ENCODE data around the gene DEFB113. TPM values are rescaled to one million over a fixed set of nuclear protein-coding genes. Genes with fewer than 3 reads are reported as not detected.

DEFB113 gene
- total and polyA plus RNA-seq, 2 donors (not counting 1 experiment from before 2014, with no cell fraction given), result not detected

GRCh38 chr6:49966334-49966733 is 3.1 kb downstream of the DEFB113 start:
- Mint-ChIP-seq H3K4me1 (no peaks in the 10 kb centered on the region), H3K27me3 (no peaks in the 10 kb centered on the region), H3K4me3 (no peak overlapping the region), H3K9me3 (ENCODE audit: insufficient read depth) (no peaks in the 10 kb centered on the region), H3K27ac (no peak overlapping the region)
- ChIA-PET POLR2A (no interaction called here), CTCF (no interaction called here)
- Histone ChIP-seq H3K27me3 (replicated peaks in 1 of 4; ENCODE audit: control extremely low read depth in 1 of 4, control insufficient read depth in 3 of 4, insufficient read depth in 4 of 4, low read length in 3 of 4) (no peaks in the 10 kb centered on the region), H3K9me3 (ENCODE audit: control extremely low read depth in 1 of 3, control insufficient read depth in 2 of 3, insufficient read depth in 1 of 3, low read length in 2 of 3) (no peaks in the 10 kb centered on the region), H3K27ac (ENCODE audit: low read length in 2 of 2) (no peak overlapping the region), H3K36me3 (replicated peaks in 1 of 2; ENCODE audit: control extremely low read depth in 1 of 2, control insufficient read depth in 1 of 2, extremely low read depth in 1 of 2, insufficient read depth in 2 of 2, low read length in 1 of 2) (no peaks in the 10 kb centered on the region), H3K79me2 (ENCODE audit: control insufficient read depth, insufficient read depth, low read length) (no peaks in the 10 kb centered on the region), H3K9ac (ENCODE audit: low read length) (no peak overlapping the region), H4K20me1 (ENCODE audit: control insufficient read depth, insufficient read depth, low read length, poor library complexity, severe bottlenecking) (no peaks in the 10 kb centered on the region), H3K4me2 (replicated peaks; ENCODE audit: low read depth, low read length, poor library complexity, severe bottlenecking) (no peak overlapping the region), H2AFZ (ENCODE audit: insufficient read depth, low read depth, low read length, poor library complexity, severe bottlenecking) (no peak overlapping the region), H3K4me1 (ENCODE audit: control insufficient read depth in 2 of 2, insufficient read depth in 2 of 2, low read length in 2 of 2) (no peaks in the 10 kb centered on the region), H3K4me3 (ENCODE audit: control extremely low read depth in 1 of 5, extremely low read depth in 1 of 5, insufficient read depth in 1 of 5, low read depth in 2 of 5, low read length in 4 of 5) (no peak overlapping the region)
- TF ChIP-seq EZH2 (IDR thresholded peaks at IDR 0.05; ENCODE audit: borderline replicate concordance, insufficient read depth, low read depth, low read length, poor library complexity, severe bottlenecking) (no peak), CTCF (IDR thresholded peaks at IDR 0.05) (no peak)
- DNase-seq (no peak), ATAC-seq (ENCODE audit: low read depth) (no peak)
- intact Hi-C loops (cut with micrococcal nuclease), result no loop called here
- no CpG with 5 or more reads among the region's 2 CpGs for WGBS (ENCODE audit: insufficient coverage)

- no peak within 1 kb of the TSS for H2AFZ ChIP-seq (ENCODE audit: insufficient read depth, low read depth, low read length, poor library complexity, severe bottlenecking)
- H3K9me3 ChIP-seq (ENCODE audit: control extremely low read depth in 1 of 3, control insufficient read depth in 2 of 3, insufficient read depth in 1 of 3, low read length in 2 of 3), result no peaks in the 10 kb centered on the region
- Mint-ChIP-seq H3K4me1 (no peaks in the 10 kb centered on the region), H3K27me3 (no peaks in the 10 kb centered on the region), H3K4me3 (no peak within 1 kb of the TSS), H3K27ac (no peak within 1 kb of the TSS), H3K9me3 (ENCODE audit: insufficient read depth) (peaks cover 1% of the 10 kb centered on the region)
- no peak within 1 kb of the TSS for H3K9ac ChIP-seq (ENCODE audit: low read length)
- ATAC-seq (ENCODE audit: low read depth) (no peak), DNase-seq (no peak)
- no peak within 1 kb of the TSS for H3K4me3 ChIP-seq (ENCODE audit: control extremely low read depth in 1 of 5, extremely low read depth in 1 of 5, insufficient read depth in 1 of 5, low read depth in 2 of 5, low read length in 4 of 5)
- no peak within 1 kb of the TSS for H3K27ac ChIP-seq (ENCODE audit: low read length in 2 of 2)
- ChIA-PET CTCF (no interaction called here), POLR2A (no interaction called here)
- H3K4me1 ChIP-seq (ENCODE audit: control insufficient read depth in 2 of 2, insufficient read depth in 2 of 2, low read length in 2 of 2), result no peaks in the 10 kb centered on the region
- intact Hi-C loops (cut with micrococcal nuclease), result no loop called here
- H3K4me2 ChIP-seq (replicated peaks; ENCODE audit: low read depth, low read length, poor library complexity, severe bottlenecking), result no peak within 1 kb of the TSS
- WGBS (ENCODE audit: insufficient coverage), result no CpG with 5 or more reads among the region's 2 CpGs
- no peaks in the 10 kb centered on the region for H3K36me3 ChIP-seq (replicated peaks in 1 of 2; ENCODE audit: control extremely low read depth in 1 of 2, control insufficient read depth in 1 of 2, extremely low read depth in 1 of 2, insufficient read depth in 2 of 2, low read length in 1 of 2)
- TF ChIP-seq CTCF (IDR thresholded peaks at IDR 0.05) (no peak), EZH2 (IDR thresholded peaks at IDR 0.05; ENCODE audit: borderline replicate concordance, insufficient read depth, low read depth, low read length, poor library complexity, severe bottlenecking) (no peak)
- no peaks in the 10 kb centered on the region for H3K79me2 ChIP-seq (ENCODE audit: control insufficient read depth, insufficient read depth, low read length)
- H3K27me3 ChIP-seq (replicated peaks in 1 of 4; ENCODE audit: control extremely low read depth in 1 of 4, control insufficient read depth in 3 of 4, insufficient read depth in 4 of 4, low read length in 3 of 4), result no peaks in the 10 kb centered on the region
- H4K20me1 ChIP-seq (ENCODE audit: control insufficient read depth, insufficient read depth, low read length, poor library complexity, severe bottlenecking), result no peaks in the 10 kb centered on the region
These were observed 5.4 kb downstream of the DEFB113 start, which contains the start of gene DEFB114 for GRCh38 chr6:49964064-49964463. Gene DEFB114, minus strand, starts transcription at chr6:49964164. Its CDS starts 59 bp downstream, at chr6:49964105.

Measured in B cell (primary cell).